Activated gamma-delta T cell (primary cell): ENCODE measurements around the gene B3GNT2.
"Not testable (repeated sequence)": the region's sequence is repeated elsewhere in the genome, so short reads cannot be mapped to it uniquely, and the experiment has no call there.

Source experiments
- DNase-seq: peaks from one replicate; lab custom pipeline; 2025; lab: John Stamatoyannopoulos, UW

The B3GNT2 gene

DNA sequence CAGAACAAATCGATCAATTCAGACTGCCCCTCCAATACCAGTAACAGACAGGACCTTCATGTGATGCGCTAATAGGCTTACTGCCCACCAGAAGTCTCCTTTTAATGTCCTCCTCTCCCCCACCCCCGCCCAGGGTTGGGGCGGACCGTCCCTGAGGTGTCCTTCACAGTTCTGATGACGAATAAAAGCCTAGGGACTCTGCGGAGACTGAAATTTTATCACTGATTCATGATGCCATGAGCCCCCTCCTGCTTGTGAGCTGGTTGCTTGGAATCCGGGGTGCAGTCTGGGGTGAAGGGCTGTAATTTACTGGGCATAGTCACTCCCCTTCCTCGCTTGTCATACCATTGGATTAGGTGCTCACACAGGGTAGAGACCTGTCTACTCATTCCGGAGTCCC is 42.3 kb downstream of the B3GNT2 start:
- no peak for DNase-seq

DNA sequence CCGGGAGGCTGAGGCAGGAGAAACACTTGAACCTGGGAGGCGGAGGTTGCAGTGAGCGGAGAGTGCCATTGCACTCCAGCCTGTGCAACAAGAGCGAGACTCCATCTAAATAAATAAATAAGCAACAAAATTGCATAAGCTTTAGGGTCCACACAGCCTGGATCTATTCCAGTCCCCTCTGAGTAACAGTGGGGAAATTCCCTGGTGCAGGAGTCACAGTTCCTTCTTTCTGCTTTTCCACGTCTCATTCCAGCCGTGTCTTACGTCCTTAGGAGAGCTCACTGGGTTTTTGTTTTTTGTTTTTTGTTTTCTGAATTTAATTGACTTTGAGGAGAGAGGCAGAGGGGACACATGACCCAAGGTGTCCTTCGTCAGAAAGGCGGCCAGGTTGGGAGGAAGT is 44.6 kb downstream of the B3GNT2 start:
- DNase-seq: no peak

DNA sequence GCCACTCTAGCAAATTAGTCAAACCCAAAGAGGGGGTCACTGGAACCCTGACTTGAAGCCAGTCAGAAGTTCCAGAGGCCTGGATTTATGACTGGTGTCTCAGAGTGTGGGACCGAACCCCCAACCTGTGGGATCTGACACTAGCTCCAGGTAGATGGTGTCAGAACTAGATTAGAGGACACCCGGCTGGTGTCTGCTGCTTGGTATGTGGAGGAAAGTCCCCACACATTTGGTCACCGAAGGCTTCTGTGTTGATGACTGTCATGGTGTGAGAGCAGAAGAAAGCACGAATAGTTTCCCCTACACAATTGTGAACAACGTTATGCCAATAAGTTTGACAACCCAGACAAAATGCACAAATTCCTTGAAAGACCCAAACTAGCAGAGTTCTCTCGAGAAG is 48.1 kb downstream of the B3GNT2 start:
- no peak for DNase-seq

DNA sequence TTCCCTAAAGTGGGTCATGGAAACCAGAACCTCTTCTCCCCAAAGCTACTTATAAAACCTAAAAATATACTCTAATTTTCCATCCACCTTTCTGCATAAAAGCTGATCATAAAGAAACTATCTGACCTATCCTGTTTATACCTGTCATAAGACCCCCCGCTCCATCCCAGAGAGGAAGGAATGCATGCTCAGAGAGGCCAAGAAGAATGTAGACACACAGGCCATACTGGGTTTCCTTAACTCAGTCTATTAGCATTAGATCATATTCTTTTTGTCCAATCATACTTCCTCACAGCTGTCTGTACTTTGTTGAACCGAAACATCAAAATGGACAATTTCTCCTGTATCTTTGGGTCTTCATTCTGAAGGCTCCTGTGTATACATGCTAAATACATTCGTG is 52.3 kb downstream of the B3GNT2 start:
- no peak for DNase-seq

DNA sequence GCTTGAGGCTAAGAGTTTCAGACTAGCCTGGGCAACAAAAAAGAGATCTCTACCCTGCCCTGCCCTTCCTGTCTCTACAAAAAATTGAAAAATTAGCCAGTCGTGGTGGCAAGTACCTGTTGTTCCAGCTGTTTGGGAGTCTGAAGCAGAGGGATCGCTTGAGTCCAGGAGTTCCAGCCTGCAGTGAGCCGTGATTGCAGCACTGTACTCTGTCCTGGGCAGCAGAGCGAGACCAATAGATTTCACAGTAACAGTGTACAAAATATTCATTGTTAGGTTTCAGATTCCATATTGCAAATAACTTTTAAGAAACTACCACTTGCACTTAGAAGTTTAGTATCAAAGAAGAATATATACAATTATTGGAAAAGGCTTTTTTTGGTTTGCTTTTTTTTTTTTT is 54.3 kb downstream of the B3GNT2 start:
- DNase-seq: no peak

DNA sequence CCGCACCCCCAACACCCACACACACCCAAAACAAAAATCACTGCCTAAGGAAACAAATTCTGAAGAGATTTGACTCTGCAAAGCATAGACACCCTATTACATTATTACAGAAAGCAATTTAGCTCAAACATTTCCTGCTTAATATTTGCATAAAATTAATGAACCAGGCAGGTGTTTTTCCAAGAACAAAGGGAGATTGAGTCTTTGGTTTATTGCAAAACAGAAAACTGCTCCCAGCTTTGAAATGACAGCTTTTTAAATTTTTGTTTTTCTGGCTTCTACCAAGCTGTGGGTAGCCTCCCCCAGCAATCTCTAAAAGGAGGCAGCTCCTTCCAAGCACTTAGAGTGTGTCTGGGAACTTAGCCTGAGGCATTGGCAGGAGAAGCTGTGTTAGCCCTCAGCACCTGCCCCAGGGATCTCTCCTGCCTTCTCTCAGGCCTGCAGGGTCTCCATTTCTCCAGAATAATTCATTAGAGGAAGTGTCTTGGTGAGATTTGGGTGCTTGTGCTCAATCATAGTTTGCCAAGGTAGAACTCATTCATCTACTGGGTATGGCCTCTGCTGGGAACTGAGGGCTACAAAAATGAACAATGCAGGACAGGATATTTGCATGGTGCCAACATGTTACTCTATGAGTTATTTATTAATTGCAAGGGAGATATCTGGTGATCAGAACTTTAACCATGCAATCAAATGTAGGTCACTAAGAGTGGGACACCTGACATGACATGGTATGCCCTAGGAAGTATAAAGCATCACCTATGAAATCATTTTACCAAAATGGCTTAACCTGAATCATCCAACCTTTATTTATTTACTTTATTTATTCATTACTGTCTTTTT is 58.7 kb downstream of the B3GNT2 start:
- DNase-seq: no peak

DNA sequence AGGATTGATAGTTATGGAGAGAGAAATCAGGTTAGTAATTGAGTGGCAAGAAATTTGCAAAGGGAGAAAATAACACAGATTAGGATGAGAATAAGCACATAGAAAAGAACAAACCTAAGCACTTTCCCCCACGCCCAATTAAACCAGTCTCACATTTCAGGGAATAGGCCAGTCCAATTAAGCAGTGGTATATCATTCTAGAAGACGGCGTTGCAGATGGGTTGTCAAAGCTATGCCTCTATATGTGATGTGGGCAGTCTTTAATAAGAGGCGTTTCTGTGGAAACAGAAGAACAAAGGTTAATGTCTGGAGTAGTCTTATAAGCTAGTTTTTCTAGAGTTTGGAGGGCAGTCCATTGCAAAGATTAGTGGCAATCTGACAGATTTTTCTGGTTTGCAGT is 61.6 kb downstream of the B3GNT2 start:
- DNase-seq: no peak

DNA sequence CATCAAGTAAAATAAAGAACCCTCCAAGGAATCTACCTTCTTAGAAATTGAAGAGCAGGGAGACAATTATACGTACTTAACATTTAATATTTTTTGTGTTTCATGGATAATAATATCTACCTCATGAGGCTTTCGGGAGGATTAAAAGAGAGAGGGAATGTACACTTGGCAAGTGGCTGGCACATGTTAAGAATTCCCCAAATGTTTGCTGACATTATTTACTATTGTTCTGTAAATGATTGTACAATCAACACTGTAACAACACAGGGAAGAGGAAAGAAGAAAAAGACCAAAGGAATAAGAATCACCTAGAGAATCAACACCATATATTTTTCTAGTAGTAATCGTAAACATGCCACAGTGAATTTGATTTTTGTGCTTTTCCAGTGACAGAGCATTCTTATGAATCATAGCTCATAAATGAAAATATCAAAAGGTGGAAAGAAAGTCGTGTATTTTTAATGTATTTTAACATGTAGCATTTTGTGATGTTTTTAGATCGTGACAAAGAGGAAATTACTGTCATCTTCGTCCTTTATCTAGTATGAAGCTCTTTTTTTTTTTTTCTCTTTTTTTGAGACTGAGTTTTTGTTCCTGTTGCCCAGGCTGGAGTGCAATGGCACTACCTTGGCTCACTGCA is 67.3 kb downstream of the B3GNT2 start:
- no peak for DNase-seq

DNA sequence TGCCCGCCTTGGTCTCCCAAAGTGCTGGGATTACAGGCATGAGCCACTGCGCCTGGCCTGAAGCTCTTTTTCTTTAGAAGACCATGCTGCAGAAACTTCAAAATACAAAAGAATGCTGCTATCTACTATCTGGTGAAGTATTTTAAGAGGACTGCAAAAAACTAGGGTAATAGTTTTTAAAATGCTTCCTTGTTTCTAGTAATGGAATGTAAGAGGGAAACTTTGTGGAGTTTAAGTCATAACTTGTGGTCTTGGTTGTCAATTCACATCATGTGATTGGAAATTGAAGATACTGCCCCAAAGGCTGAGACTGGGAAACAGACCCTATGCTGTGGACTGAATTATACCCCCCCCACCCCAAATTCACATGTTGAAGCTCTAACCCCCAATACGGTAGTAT is 68.3 kb downstream of the B3GNT2 start:
- DNase-seq: no peak

DNA sequence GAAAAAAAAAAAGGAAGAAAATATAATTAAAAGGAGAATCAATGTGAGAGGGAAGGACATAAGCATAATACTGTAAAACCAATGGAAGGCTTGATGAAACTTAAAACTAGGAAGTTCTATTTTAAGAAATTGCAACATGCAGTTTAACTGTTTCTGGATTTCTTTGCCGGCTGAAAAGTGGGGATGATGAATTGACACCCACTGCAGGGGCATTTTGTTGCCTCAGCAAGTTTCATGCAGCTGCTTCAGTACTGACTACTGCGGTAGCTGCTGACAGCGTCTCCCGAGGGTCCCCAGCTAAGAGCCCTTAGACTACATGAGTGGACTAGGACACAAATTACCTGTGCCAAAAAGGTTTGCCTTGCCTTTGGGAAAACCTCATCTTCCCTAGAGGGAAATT is 69.2 kb downstream of the B3GNT2 start:
- no peak for DNase-seq

DNA sequence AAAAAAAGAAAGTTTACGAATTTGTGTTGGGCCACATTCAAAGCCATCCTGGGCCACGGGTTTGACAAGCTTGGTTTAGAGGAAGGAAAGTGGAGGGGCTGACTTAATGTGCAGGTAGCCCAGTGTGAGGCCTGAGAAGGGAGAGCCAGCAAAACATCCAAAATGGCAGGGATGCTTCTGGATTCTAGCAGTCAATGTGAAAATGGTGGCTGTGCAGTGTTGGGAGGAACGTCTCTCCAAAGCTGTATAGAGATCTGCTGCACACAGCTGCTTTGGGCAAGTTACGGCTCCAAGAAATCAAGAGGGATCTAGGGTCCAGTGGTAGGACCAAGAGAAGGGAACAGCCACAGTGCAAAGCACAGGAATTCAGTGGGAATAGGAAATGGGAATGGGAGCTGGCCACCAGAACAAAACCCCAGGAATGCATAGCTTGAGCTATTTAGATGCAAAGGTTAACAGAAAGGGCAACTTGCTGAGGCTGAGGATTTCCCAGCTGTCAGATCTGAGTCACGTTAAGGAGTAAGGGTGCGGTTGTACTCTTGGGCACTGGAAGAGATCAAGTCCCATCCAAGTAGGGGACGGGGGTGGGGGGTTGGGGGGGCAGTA is 70.6 kb downstream of the B3GNT2 start:
- DNase-seq: no peak

DNA sequence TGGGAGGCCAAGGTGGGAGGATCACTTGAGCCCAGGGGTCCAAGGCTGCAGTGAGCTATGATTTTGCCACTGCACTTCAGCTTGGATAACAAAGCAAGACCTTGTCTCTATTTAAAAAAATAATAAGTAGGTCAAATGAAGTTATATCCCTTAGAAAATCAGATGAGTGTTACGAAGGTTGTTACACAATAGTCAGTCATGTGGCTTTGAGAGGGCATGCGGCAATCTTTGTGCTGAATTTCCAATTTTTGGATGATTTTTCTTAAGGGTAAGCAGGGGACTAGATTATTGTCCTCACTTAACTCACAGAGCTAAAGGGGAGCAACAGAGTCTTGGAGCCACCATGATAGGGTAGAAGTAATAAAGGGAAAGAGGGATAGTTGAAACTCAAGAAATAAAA is 71.8 kb downstream of the B3GNT2 start:
- no peak for DNase-seq

DNA sequence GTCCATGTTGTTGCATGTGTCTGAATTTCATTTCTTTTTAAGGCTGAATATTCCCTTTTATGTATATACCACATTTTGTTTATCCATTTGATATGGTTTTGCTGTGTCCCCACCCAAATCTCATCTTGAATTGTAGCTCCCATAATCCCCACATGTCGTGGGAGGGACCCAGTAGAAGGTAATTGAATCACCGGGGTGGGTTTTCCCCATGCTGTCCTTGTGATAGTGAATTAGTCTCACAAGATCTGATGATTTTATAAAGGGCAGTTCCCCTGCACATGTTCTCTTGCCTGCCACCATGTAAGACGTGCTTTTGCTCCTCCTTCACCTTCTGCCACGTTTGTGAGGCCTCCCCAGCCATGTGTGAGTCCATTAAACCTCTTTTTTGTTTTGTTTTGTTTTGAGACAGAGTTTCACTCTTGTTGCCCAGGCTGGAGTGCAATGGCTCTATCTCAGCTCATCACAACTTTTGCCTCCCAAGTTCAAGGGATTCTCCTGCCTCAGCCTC is 72.8 kb downstream of the B3GNT2 start:
- not testable (repeated sequence) for DNase-seq

DNA sequence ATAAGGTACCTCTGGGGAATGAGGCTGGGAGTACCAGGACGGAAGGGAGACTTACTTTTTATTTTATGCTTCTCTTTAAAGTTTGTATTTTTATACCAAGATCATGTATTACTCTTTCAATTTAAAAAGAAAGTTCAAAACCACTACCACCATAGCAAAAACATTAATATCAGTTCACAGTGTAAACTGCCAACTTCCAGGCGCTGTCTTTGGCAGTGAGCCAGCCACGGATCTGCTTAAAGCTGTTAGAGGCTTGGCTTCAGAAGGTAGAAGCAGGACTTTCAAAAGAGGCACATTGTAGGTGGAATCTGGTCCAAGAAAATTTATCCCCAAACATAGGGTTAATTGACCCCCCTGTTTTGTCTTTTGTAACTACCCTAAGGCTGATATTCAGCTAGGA is 74.8 kb downstream of the B3GNT2 start:
- no peak for DNase-seq
